K562 (cell line): ENCODE measurements around the gene DNAJB6. TPM values are rescaled to one million over a fixed set of nuclear protein-coding genes. Genes with fewer than 3 reads are reported as not detected.

ENCODE experiments used
- BRF2 ChIP-seq: IDR thresholded peaks from 3 replicates; pipeline ENCODE4 v1.6.1; 2011; ENCODE audit warnings: borderline replicate concordance, mild to moderate bottlenecking; ENCODE audit not compliant: insufficient read length, insufficient read depth
- CCNT2 ChIP-seq: IDR thresholded peaks from 2 replicates; pipeline ENCODE4 v1.6.1; 2011; ENCODE audit warnings: borderline replicate concordance, low read depth, mild to moderate bottlenecking, moderate library complexity, mixed read lengths, low read length; ENCODE audit not compliant: insufficient read length; ENCODE audit errors: extremely low read depth
- CTCFL ChIP-seq: IDR thresholded peaks from 2 replicates; pipeline ENCODE4 v1.6.1; 2011; ENCODE audit warnings: borderline replicate concordance, low read depth, mild to moderate bottlenecking, moderate library complexity, low read length; ENCODE audit not compliant: insufficient read depth, poor library complexity, severe bottlenecking
- DLX4 ChIP-seq: fragments of 250-450 bp; sonication (Bioruptor Pico); IDR thresholded peaks from 2 replicates; pipeline ENCODE4 v1.6.1; 2021; ENCODE audit warnings: mild to moderate bottlenecking
- ELK1 ChIP-seq: sonication (generic); formaldehyde crosslinking; IDR thresholded peaks from 2 replicates; pipeline ENCODE4 v1.8.1; 2022; ENCODE audit warnings: missing genetic modification reagents
- HOMEZ ChIP-seq: fragments of 250-450 bp; sonication (Bioruptor Pico); IDR thresholded peaks from 2 replicates; pipeline ENCODE4 v1.4.0; 2020; ENCODE audit warnings: mild to moderate bottlenecking, moderate library complexity
- MAFF ChIP-seq: IDR thresholded peaks from 2 replicates; pipeline ENCODE4 v1.6.1; 2012; ENCODE audit warnings: low read length, improper control_type of control experiment
- REST ChIP-seq, 2 experiments: fragments of 450-650 bp; formaldehyde crosslinking in 1 of 2; IDR thresholded peaks; 2 replicates each; pipeline versions ENCODE4 v1.4.0 to v1.6.1; 2014 to 2020; ENCODE audit warnings: mild to moderate bottlenecking in 2 of 2, borderline replicate concordance in 1 of 2, low read depth in 1 of 2
- SIN3A ChIP-seq, 2 experiments: fragments of 150-350 bp in 1 of 2; IDR thresholded peaks; 2 replicates each; pipeline ENCODE4 v1.6.1; 2011 to 2016; ENCODE audit warnings: borderline replicate concordance in 2 of 2, low read depth in 2 of 2, low read length in 2 of 2, mild to moderate bottlenecking in 2 of 2, moderate library complexity in 2 of 2; ENCODE audit not compliant: control insufficient read depth in 1 of 2
- ZNF212 ChIP-seq: fragments of 450-650 bp; formaldehyde crosslinking; IDR thresholded peaks from 2 replicates; pipeline ENCODE4 v1.4.0; 2020; ENCODE audit warnings: mild to moderate bottlenecking
- polyA plus RNA-seq, 8 experiments: library from polyadenylated mRNA; depleted of rRNA in 4 of 8; stranded (reverse) in 5 of 8; unstranded in 3 of 8; fragments of >200 nt; fragmentation: Nextera tagmentation in 2 of 8; fragmentation: Illumina TruSeq in 1 of 8; extraction: Ambion mirVana in 2 of 8; extraction: Trizol in 1 of 8; gene quantifications; 2 replicates each; pipeline versions ENCODE4 v1.2.1 to v1.2.3, GENCODE V29; 2011 to 2014; ENCODE audit warnings: inconsistent platforms in 1 of 8, missing spikeins in 1 of 8
- total RNA-seq, 7 experiments: library from RNA; depleted of rRNA in 6 of 7; stranded (reverse); fragments of >200 nt in 6 of 7; fragmentation: Illumina TruSeq in 2 of 7; extraction: Trizol in 2 of 7; gene quantifications; 2 replicates each; pipeline versions ENCODE4 v1.2.1 to v1.2.3, GENCODE V29; 2011 to 2021; ENCODE audit warnings: low replicate concordance in 1 of 7

DNAJB6 gene
- total and polyA plus RNA-seq, 9 of the 15 experiments (the other 6 are each of a cell fraction or from before 2014, with no cell fraction given): 84.5 to 158 (median 135) TPM

GRCh38 chr7:157402911-157403534 is 66.2 kb downstream of the DNAJB6 start (continued):
- no peak for TF ChIP-seq REST (IDR thresholded peaks at IDR 0.05; ENCODE audit: borderline replicate concordance)
- no peak for TF ChIP-seq REST (CRISPR knock-in tag; IDR thresholded peaks at IDR 0.05; ENCODE audit: low read depth)
- TF ChIP-seq ZNF212 (CRISPR knock-in tag): no peak
- no peak for TF ChIP-seq DLX4 (CRISPR knock-in tag)
- TF ChIP-seq CTCFL: no peak
- TF ChIP-seq SIN3A (IDR thresholded peaks at IDR 0.05; ENCODE audit: borderline replicate concordance in 2 of 2, control insufficient read depth in 1 of 2, low read depth in 2 of 2, low read length in 2 of 2): 0 out of 4 replicates have a peak, but pooled peaks of 1 of the 2 experiments have one; percentile 7
- no peak for TF ChIP-seq BRF2
- TF ChIP-seq ELK1: no peak
- TF ChIP-seq CCNT2: no peak
- no peak for TF ChIP-seq HOMEZ (CRISPR knock-in tag)
- TF ChIP-seq MAFF: peak; percentile 75
